Activated B cell treated with CpG ODN at 0.5 μM for 24 hours (primary cell): ENCODE data around the gene C9orf153. TPM values are rescaled to one million over a fixed set of nuclear protein-coding genes. Genes with fewer than 3 reads are reported as not detected.

ENCODE experiments used
- ATAC-seq: fragments of 200-7000 bp; cut with Tn5 transposase; one replicate; pipeline ENCODE4 v1.10.0; 2021; ENCODE audit warnings: low read depth, mild to moderate bottlenecking, moderate library complexity
- CTCF ChIA-PET: fragments of 350-600 bp; sonication (Branson Sonifier 250); formaldehyde crosslinking; loops from one replicate; lab custom pipeline; 2021; ENCODE audit warnings: antibody characterized with exemption; lab: Charles Lee
- POLR2A ChIA-PET: fragments of 350-600 bp; sonication (Branson Sonifier 250); formaldehyde crosslinking; loops from one replicate; lab custom pipeline; 2021; ENCODE audit warnings: antibody characterized with exemption; lab: Charles Lee
- DNase-seq: peaks from one replicate; pipeline ENCODE4 v3.0.0; 2022
- H3K27ac Mint-ChIP-seq: one replicate; pipeline ENCODE4 v1.8.0; 2020; ENCODE audit warnings: mixed read lengths
- H3K27me3 Mint-ChIP-seq: one replicate; pipeline ENCODE4 v1.8.0; 2021; ENCODE audit warnings: mixed read lengths
- H3K36me3 Mint-ChIP-seq: one replicate; pipeline ENCODE4 v1.8.0; 2021; ENCODE audit warnings: low read depth, mixed read lengths
- H3K4me1 Mint-ChIP-seq: one replicate; pipeline ENCODE4 v1.8.0; 2021; ENCODE audit warnings: mixed read lengths
- H3K4me3 Mint-ChIP-seq: one replicate; pipeline ENCODE4 v1.8.0; 2020; ENCODE audit warnings: mild to moderate bottlenecking, mixed read lengths
- H3K9me3 Mint-ChIP-seq: one replicate; pipeline ENCODE4 v1.8.0; 2020; ENCODE audit warnings: mixed read lengths
- intact Hi-C: fragments of 100-400 bp; cut with micrococcal nuclease; formaldehyde crosslinking; loops from one replicate; pipeline ENCODE4 v1.15.1; 2024
- total RNA-seq: library from RNA; stranded (reverse); gene quantifications from 2 replicates; pipeline ENCODE4 v1.2.3, GENCODE V29; 2022
- TF ChIP-seq, protein P1 (sequence below): fragments of 200-600 bp; IDR thresholded peaks from one replicate; pipeline ENCODE4 v1.8.0; 2022; ENCODE audit warnings: antibody characterized with exemption, mild to moderate bottlenecking

The C9orf153 gene
- total RNA-seq, 1 donor from 2014 or later = 0.18 TPM

DNA sequence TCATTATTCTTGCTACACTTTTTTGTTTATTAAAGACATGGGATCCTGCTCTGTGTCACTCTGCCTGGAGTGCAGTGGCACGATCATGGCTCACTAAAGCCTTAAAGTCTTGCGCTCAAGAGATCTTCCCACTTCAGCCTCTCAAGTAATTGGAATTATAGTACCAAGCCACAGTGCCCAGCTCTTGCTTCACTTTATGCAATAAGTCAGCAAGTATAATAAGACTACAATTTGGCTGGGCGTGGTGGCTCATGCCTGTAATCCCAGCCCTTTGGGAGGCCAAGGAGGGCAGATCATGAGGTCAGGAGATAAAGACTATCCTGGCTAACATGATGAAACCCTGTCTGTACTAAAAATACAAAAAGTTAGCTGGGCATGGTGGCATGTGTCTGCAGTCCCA, 5.9 kb downstream of the C9orf153 start:
- ChIA-PET CTCF (no interaction called here), POLR2A (no interaction called here)
- TF ChIP-seq, protein P1, sequence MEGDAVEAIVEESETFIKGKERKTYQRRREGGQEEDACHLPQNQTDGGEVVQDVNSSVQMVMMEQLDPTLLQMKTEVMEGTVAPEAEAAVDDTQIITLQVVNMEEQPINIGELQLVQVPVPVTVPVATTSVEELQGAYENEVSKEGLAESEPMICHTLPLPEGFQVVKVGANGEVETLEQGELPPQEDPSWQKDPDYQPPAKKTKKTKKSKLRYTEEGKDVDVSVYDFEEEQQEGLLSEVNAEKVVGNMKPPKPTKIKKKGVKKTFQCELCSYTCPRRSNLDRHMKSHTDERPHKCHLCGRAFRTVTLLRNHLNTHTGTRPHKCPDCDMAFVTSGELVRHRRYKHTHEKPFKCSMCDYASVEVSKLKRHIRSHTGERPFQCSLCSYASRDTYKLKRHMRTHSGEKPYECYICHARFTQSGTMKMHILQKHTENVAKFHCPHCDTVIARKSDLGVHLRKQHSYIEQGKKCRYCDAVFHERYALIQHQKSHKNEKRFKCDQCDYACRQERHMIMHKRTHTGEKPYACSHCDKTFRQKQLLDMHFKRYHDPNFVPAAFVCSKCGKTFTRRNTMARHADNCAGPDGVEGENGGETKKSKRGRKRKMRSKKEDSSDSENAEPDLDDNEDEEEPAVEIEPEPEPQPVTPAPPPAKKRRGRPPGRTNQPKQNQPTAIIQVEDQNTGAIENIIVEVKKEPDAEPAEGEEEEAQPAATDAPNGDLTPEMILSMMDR = no peak
- no peaks in the 10 kb centered on the region for H3K4me1 Mint-ChIP-seq
- no peak overlapping the region for H3K4me3 Mint-ChIP-seq
- no peak for DNase-seq
- intact Hi-C loops = no loop called here
- peaks cover 3% of the 10 kb centered on the region for H3K36me3 Mint-ChIP-seq
- no peak overlapping the region for H3K27ac Mint-ChIP-seq
- no peak for ATAC-seq
- no peaks in the 10 kb centered on the region for H3K27me3 Mint-ChIP-seq
- H3K9me3 Mint-ChIP-seq = peaks cover 9% of the 10 kb centered on the region

DNA sequence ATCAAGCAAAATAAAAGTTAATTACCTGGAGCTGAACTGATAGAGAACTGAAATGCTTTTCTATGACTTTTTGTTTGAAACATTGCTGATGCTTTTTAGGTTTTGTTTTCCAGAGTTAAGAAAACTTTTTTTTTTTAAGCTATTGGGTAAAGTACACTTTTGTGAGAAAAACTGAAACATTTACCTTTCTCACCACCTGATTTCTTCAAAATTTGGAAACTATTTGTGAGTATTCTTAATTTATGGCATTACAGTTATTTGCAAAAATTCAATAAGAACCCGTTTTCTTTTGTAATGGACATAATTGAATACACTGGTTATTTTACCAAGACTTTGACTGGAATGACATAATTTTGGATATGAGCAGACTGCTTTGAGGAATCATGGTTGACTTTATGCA, 6.6 kb downstream of the C9orf153 start:
- TF ChIP-seq, protein P1 = no peak
- ATAC-seq = no peak
- peaks cover 3% of the 10 kb centered on the region for H3K36me3 Mint-ChIP-seq
- H3K4me3 Mint-ChIP-seq = no peak overlapping the region
- POLR2A ChIA-PET = no interaction called here
- H3K27me3 Mint-ChIP-seq = peaks cover under 1% of the 10 kb centered on the region
- CTCF ChIA-PET = no interaction called here
- no peaks in the 10 kb centered on the region for H3K4me1 Mint-ChIP-seq
- peaks cover 9% of the 10 kb centered on the region for H3K9me3 Mint-ChIP-seq
- intact Hi-C loops = no loop called here
- H3K27ac Mint-ChIP-seq = no peak overlapping the region
- DNase-seq = no peak

DNA sequence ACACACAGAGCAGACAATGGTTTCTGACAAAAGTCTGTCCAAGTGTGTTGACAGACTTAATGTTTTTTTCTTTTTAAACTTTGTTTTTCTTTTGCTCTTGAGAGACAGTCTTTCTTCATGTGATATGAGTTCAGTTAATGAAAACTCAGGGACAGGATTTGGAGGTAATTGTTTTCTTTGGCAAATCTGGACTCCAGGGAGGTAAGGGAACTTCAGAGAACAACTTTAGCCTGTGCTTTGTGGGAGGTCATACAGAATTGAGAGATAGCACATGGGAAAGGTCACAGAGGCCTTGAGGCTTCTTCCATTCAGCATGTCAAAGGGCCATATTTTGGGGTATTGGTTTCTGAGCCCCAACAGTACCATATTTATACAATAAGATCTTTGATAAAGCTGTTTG, 9.3 kb downstream of the C9orf153 start:
- Mint-ChIP-seq H3K4me1 (no peaks in the 10 kb centered on the region), H3K27ac (no peak overlapping the region), H3K4me3 (no peak overlapping the region), H3K9me3 (peaks cover 9% of the 10 kb centered on the region), H3K27me3 (peaks cover 4% of the 10 kb centered on the region), H3K36me3 (peaks cover 1% of the 10 kb centered on the region)
- ChIA-PET POLR2A (no interaction called here), CTCF (no interaction called here)
- intact Hi-C loops = no loop called here
- TF ChIP-seq, protein P1 = no peak
- DNase-seq (no peak), ATAC-seq (no peak)

DNA sequence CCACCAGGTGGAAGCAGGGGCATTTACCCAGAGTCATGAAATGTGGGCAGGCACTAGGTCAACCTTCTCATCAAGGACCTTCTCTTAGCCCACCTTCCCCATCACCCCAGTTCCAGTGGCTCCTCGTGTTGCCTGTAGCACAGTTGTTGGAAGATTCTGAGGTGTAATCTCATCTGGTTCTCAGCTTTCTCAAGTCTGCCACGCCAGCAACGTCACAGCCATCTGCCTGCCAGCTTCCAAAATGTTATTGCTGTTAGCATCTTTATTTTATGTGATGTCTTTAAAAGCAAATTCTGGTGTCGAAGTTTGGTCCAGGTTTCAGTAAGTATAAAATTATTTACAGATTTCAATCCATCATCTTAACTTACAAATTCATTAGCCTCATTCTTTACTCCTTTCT, 10.7 kb downstream of the C9orf153 start:
- TF ChIP-seq, protein P1 = no peak
- H3K4me3 Mint-ChIP-seq = no peak overlapping the region
- peaks cover 4% of the 10 kb centered on the region for H3K27me3 Mint-ChIP-seq
- peaks cover 1% of the 10 kb centered on the region for H3K36me3 Mint-ChIP-seq
- intact Hi-C loops = no loop called here
- no peaks in the 10 kb centered on the region for H3K4me1 Mint-ChIP-seq
- no peak for ATAC-seq
- ChIA-PET POLR2A (no interaction called here), CTCF (no interaction called here)
- DNase-seq = no peak
- no peak overlapping the region for H3K27ac Mint-ChIP-seq
- peaks cover 7% of the 10 kb centered on the region for H3K9me3 Mint-ChIP-seq

DNA sequence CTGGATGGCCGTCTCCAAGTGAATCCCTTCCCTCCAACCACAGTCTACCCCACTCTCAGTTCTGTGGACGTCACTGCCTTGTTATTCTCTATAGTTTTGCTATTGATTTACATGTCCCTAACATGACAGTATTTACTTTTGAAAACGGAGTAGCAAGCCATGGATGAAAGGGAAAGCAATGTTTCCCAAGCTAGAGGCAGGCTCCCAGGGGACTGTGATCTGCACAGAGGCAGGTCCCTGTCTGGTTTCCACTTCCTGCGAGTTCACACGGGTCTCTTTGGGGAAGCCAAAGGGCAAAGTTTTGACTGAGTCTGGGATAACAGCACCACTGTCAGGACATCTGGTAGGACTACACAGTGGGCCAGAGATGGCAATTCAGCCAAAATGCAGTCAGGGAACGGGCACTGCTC, 12.7 kb downstream of the C9orf153 start:
- DNase-seq (no peak), ATAC-seq (no peak)
- POLR2A ChIA-PET = no interaction called here
- Mint-ChIP-seq H3K27me3 (peaks cover 4% of the 10 kb centered on the region), H3K4me3 (no peak overlapping the region), H3K36me3 (peaks cover 1% of the 10 kb centered on the region), H3K9me3 (peaks cover 2% of the 10 kb centered on the region), H3K4me1 (no peaks in the 10 kb centered on the region), H3K27ac (no peak overlapping the region)
- intact Hi-C loops = no loop called here
- TF ChIP-seq, protein P1 = no peak
- CTCF ChIA-PET = no interaction called here
